Right renal pelvis (tissue), 4 donors: ENCODE data around the gene CHMP4B. TPM values are rescaled to one million over a fixed set of nuclear protein-coding genes. Genes with fewer than 3 reads are reported as not detected.
A peak's percentile ranks its signal among the peaks of the same experiment; 100 is the strongest.

ENCODE experiments used
- DNase-seq, 4 donors: peaks; one replicate each; pipeline ENCODE4 v3.0.0-alpha.2; 2013; ENCODE audit warnings: low read depth in 4 of 4, low spot score in 3 of 4, missing footprints in 1 of 4
- polyA plus RNA-seq, 4 donors: library from polyadenylated mRNA; unstranded; fragments of 120-200 nt; gene quantifications; one replicate each; pipeline ENCODE4 v1.2.1, GENCODE V29; 2013; ENCODE audit not compliant: insufficient read length in 4 of 4

Gene CHMP4B
- polyA plus RNA-seq, 4 donors = 108 to 112 (median 110) TPM

DNA sequence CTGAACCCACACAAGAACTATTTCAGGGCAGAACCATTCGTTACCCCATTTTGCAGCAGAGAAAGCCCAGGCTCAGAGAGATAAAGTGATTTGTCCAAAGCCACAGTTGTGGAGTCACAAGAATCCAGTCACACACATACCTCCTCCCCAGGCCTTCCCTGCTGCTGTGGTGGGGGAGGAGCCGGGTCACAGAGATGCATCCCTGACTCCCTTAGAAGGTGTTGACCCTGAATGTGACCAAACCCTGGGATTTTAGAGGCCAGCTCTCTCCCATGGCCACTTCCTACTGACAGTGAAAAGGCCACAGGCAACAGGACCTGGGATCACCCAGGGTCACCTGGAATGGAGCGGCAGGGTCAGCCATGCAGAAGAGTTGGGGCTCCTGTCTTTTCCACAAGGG is 48.6 kb downstream of the CHMP4B start:
- no peak for DNase-seq

DNA sequence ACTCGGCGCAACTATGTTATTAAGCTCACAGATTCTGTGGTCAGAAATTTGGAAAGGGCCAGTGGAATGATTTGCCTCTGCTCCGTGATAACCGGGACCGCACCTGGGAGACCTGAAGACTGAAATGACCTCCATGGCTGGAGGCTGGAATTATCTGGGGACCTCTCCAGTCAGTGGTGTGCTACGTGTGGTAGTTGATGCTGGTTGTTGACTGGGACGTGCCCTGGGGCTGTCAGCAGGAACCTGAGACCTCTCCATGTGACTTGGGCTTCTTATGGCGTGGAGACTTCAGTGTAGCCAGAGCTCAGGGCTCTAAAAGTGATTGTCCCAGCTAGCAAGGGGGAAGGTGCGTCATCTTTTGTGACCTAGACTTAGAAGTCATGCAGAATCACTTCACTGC is 50.3 kb downstream of the CHMP4B start:
- DNase-seq = no peak

DNA sequence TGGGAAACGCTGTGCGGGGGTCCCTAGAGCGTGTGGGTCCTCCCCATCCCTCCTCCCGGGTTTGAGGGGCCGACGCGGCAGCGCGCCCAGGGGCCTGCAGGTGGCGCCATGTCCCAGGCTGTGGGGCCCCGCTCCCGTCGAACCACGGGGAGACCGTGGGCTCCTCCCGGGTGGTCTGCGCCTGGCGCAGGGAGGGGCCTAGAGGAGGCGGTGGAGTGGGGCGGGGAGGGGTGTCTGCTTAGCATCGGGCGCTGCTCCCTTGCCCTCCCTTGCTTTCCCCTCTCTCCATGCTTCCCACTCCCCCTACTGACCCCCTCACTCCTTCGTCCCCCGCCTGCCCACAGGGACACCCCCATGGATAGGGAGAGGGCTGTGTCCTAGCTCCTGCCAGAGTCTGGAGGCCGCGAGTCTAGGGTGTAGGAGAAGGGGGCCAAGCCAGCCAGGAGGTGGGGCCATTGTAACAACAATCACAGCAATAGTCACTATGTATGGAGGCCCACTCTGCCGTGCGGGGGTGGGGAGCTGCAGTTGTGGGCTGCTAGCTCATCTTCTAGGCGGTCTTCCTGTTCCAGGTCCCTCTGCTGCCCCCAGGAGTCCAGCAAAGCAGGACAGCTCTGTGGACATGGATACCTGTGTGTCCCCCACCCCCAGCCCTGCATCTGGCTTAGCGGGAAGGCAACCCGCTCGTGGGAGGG is 51.7 kb downstream of the CHMP4B start:
- peak in 3 of 4 donors; percentile 41 to 59 (median 47) for DNase-seq

DNA sequence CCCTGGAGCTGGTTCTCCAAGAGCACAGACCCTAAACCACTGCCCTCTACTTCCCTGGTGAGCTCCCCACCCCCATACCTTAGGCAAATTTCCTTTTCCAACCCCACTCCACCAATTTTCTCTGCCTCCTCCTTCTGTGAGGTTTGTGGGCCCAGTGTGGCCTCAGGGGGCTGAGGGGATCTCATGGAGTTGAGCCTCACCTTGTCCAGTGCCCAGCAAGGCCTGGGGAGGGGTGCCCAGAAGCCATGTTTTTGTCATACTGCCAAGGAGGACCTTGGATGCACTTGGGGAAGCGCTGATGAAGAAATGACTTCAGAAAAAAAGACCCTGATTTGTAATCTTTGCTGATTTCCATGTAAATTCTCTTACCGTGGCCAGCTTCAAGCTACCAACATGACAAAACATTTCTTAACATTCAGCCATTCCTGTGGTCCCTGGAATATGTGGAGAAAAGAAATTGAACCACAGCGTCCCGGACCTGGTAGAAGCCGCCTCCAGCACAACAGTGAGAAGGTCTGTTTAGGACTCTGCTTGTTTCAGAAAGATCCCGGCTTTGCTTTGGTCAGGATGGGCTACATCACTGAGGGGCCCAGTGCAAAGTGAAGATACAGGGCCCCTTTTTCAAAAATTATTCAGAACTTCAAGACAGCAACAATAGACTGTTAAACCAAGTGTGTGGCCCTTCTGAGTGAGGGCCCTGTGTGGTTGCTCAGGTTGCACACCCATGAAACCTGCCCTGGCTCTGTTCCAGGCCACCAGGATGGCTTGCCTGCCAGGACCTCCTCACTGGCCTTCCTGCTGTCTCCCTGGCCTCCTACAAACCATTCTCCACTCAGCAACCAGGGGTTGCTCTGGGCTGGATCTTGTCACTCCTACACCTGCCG is 52.5 kb downstream of the CHMP4B start:
- DNase-seq = no peak

DNA sequence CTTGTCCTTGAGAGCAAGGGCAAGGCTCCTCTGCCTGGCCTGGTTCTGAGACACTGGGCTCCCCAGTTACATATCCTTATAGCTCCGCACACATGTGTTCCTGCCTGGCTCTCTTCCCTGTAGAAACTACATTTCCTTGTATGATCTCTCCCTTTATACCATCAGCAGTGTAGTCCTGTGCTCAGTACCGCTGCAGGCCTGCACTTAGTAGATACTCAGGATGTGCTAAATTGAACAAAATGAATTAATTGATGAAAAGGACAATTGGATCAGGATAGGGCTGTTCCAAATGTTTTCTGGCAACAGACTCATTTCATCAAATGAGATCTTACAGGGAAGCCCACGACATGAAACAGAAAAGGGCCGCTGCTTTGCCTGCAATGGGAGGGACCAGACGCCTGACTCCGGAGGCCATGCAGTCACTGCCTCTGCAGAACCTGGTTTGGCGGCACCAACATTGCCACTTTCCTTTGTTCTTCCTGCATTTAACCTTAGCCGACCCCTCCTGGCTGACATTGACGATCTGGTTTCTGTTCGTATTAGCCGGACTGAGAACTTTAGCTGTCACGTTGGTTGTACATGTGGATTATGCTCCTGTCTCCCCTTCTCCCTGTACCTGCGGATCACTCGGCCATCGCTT is 53.3 kb downstream of the CHMP4B start:
- DNase-seq = no peak

DNA sequence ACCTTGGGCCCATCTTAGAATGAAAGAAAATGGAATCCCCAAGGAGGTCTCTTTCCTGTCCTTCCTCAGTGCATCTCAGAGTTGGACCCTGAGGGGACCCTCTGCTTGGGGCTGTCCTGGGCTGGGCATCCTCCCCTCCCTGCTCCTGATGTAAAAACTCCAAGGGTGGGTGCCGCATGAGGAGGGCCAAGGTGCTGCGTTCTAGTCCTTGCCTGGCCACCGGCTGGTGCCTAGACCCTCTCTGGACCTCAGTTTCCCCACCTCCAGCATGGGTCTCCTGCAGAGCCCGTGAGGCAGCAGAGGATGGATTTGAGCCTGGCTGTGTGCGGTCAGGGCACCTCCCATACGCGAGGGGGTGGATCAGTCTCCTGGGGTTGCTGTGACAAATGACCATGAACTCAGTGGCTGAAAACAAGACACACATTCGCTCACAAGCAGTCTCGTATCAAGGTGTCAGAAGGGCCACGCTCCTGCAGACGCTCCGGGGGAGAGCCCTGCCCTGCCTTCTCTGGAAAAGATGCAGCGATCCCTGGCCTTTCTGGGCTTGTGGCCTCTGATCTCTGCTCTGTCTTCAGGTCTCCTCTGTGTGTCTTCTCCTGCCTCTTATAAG is 54.7 kb downstream of the CHMP4B start:
- DNase-seq = no peak

DNA sequence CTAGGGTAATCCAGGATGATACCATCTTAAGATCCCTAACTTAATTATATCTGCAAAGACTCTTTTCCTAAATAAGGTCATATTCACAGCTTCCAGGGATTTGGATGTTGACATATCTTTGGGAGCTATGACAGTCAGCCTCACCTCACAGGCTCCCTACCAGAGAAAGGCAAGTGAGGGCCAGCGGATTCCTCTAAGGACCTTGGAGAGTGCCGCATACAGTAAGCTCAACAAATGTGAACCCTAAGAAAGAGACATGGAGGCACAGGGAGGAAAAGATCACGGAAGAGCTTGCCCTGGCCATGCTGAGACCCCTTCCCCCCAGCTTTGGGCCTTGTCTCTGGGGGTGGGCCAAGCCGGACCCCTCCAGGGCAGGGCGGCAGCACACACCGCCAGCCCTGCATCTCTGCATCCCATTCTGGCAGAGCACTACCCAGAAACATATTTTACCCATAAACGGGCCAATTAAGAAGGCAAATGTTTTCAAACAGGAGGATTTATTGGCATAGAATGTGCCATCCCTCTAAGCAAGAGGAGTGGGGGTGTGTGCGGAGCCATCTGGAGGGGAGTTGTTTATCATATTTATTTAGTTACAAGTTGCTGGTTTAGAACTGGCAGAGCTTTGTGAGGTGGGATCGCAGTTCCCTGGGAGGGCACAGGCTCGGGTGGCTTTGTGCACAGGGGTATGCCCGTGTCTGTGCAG is 55.4 kb downstream of the CHMP4B start:
- DNase-seq = no peak

DNA sequence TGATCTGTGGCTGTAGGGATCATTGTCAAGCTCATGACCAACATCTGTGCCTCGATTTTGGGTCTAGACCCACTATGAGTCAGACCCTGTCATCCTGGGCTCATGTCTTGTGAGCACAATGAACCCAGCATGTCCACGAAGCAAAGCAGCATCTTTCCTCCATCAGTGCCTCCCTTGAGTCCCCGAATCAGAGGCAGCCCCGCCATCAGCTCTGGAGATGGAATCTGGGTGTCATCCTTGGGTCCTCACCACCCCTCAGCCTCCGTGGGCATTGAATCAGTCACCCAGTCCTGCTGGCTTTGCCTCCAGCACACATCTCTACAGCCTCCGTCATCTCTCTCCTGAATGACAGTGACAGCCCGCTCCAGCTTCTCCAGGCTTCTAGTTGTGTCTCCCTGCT is 56.9 kb downstream of the CHMP4B start:
- DNase-seq = no peak

DNA sequence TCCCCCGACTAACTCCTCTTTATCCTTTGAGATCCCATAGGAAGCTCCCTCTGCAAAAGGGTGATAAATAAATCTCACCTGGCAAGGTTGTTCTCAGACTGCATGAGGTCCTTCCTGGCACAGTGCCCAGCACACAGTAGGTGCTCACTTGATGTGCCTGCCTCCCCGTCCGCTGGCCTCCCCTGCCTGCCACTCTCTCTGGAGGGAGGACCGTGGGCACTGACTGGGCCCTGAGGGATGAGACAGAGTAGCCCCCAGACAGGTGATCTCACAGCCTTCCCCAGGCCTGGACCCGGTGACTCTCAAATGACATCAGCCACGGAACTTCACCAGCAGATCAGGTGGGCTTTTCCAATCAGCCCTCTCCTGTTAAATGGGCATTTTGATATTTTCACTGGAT is 57.4 kb downstream of the CHMP4B start:
- DNase-seq = no peak

DNA sequence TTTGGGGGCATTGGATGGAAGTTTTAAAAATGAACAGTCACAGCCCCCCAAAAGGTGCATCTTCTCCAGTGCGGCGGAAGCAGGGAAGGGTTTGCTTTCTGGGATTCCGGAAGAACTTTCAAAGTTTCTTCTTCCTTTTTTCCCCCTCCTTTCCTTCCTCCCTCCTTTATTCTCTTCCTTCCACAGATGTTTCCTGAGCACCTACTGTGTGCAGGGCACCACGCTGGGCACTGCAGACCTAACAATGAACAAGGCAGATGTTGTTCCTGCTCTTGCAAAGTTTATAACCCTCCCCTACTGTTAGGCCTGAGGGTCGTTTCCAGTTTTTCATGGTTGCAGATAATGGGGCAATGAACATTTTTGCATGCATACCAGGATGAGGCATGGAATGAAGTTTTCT is 58.1 kb downstream of the CHMP4B start:
- DNase-seq = no peak

DNA sequence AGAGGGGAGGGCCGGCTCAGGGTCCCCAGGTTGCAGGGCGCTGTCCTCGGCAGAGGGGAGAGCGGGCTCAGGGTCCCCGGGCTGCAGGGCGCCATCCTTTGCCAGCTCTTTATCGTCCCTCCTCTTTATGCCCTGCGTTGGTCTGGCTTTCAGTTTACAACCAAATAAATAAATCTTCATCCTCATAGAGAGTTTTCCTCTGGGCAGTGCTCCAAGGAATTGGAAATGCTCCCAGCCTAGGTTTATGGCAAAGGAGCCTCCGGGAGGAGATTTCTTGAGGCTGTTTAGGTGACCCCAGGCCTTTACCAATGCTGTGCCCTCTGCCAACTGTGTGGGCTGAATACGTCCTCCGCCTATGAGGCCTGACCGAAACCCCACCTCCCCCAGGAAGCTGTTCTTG is 60.2 kb downstream of the CHMP4B start:
- no peak for DNase-seq

DNA sequence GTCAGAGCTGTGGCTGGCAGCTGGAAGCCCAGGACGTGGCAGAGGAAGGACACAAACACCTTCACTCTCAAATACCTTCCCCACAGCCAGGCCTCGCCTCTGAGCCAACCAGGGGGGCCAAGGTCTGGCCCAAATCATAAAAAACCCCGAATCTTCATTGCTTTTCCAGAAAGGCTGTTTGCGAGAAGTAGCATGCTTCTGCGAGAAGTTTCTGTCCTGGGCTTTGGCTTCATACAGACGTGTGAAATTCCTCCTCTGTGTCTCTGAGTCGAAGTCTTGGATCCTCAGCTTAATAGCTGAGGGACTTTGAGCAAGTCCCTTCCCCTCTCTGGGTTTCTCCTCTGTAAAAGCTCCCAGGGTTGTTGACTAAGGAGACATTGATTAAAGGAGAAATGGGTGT is 63.0 kb downstream of the CHMP4B start:
- no peak for DNase-seq

DNA sequence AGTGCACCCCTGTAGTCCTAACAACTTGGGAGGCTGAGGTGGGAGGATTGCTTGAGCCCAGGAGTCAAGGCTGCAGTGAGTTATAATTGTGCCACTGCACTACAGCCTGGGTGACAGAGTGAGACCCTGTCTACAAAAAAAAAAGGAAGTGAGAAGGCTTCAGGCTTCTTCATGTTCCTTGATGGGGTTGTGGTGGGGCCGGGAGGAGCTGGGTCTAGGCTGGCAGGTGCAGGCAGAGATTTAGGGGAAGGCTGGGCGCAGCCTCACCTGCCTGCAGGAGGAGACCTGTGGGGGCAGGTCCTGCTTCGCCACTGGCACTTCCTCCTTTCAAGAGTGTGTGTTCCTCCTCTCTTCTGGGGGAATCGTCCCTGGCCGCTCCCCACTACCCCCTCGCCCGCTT is 63.9 kb downstream of the CHMP4B start:
- no peak for DNase-seq

DNA sequence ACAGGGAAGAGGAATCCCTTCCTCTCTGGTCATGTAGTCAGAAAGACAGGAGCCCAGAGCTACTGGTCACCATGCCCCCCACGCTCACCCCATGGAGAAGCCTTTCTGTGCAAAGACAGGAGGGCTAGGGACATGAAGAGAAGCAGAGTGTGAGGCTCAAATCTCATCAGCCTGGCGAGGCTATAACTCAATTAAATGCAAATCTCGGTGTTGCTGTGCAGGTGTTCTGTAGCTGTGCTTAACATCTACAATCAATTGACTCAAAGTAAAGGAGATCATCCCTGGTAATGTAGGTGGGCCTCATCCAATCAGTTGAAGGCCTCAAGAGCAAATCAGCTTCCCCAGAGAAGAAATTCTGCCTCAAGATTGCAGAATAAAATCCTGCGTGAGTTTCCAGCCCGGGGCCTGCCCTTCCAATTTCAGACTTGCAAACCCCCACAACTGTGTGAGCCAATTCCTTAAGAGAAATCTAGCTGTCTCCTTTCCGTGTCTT is 64.4 kb downstream of the CHMP4B start:
- DNase-seq = no peak

DNA sequence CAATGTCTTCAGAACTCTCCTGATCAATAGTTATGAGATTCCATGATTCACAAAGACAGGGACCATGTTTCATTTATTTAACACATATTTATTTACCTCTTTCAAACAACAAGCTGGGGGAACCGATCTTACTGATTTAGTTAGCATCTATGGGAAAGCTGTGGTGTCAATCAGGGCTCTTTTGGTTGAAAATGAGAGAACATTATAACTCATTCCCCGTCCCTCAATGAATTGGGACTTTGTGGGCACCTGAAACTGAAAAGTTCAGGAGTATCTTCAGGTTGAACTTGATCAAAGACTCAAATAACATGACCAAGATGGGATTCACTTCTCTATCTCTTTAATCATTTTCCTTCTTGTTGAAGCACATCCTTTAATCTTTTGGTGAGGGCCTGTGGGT is 67.4 kb downstream of the CHMP4B start:
- DNase-seq = no peak

DNA sequence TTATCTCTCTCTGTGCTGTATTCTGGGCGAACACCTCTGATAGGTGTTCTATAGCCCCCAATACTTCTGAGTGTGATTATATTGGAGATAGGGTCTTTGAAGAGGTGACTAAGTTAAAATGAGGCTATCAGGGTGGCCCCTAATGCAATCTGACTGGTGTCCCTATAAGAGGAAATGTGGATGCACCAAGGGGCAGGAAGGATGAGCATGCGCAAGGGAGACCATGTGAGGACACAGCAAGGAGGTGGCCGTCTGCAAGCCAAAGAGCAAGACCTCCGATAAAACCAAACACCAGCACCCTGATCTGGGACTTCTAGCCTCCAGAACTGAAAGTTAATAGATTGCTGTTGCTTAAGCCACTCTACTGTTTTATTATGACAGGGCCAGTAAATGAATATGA is 69.2 kb downstream of the CHMP4B start:
- no peak for DNase-seq

DNA sequence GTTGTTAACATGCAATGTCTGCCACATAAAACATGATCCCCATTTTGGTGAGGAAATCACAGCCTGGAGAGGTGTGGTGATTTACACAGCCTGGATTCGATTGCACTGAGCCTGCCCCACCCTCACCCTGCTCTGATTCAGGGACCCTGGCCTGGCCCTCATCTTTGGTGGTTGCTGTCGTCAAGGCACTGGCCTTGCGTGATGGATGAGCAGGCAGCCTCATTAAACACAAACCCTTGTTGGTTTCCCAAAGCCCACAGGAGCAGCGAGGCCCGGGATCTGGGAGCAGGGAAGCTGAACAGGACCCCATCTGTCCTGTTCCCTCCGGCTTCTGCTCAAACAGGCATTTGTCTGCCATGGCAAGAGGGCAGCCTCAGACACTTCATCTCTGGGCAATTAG is 70.8 kb downstream of the CHMP4B start:
- peak in 1 of 4 donors; percentile 31 for DNase-seq

DNA sequence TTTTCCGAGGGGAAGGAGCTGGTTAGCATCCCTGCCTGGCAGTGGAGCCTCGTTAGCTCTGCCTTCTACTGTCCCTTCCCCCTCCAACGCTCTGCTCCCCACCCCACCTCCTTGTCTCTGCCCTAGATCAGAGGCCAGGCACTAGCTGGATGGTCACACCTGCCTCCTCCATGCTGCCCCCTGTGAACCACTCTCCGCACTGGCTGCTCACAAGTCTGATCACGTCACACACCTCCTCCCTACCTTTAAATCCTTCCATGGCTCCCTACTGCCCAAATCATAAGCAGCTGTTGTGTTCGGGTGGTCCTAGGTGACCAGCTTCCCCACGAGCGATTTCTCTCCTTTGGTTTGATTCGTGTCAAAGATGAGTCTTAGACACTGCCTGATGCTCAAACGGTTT is 71.3 kb downstream of the CHMP4B start:
- no peak for DNase-seq

DNA sequence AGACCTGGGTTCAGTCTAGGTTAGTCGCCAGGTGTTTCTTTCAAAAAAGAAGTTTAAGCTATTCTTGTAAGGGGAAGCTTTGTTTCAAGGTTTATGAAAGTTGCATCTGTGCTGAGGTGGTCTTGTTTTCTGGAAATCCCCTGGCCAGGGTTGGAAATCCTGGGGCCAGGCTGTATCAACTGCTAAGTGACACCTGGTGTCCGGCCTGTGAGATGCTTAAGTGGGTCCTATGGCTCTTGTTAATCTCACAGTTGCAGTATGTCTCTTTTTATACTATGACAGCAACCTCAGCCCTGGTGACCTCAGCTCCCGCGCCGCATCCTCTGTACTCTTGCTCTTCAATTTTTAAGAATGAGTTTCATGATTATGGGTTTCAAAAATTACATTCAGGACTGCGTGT is 72.0 kb downstream of the CHMP4B start:
- DNase-seq = no peak

DNA sequence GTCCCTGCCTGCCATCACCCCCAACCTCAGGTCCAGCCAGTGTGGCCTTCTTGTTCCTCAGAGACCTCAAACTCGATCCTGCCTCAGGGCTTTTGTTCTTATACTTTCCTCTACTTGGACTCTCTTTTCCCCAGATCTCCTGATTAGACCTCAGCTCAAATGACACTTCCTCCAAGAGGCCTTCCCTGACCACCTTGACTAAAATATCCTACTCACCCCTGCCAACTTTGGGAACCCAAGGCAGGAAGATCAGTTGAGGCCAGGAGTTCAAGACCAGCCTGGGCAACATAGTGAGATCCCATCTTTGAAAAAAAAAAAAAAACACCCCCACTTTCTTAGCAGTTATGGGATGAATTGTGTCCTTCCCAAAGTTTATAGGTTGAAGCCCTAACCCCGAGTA is 73.5 kb downstream of the CHMP4B start:
- DNase-seq = no peak
